ENCODE results near the gene C1orf105. TPM values are rescaled to one million over a fixed set of nuclear protein-coding genes. Genes with fewer than 3 reads are reported as not detected.

C1orf105 gene
- total and polyA plus RNA-seq, 2 of the 8 experiments (the other 6 are each of a cell fraction or from before 2014, with no cell fraction given): not detected

GRCh38 chr1:172517081-172517480, 96.6 kb downstream of the C1orf105 start:
- Histone ChIP-seq H4K8ac (ENCODE audit: extremely low read depth, insufficient read depth, low read length) (no peak overlapping the region), H3K23me2 (ENCODE audit: low read depth, low read length) (no peaks in the 10 kb centered on the region), H2BK12ac (ENCODE audit: low read depth, low read length) (no peak overlapping the region), H3K27ac (ENCODE audit: low read depth, low read length) (no peak overlapping the region), H3K4me3 (ENCODE audit: extremely low read depth in 1 of 4, insufficient read depth in 2 of 4, low read depth in 3 of 4, low read length in 4 of 4) (no peak overlapping the region), H3K18ac (ENCODE audit: extremely low read depth, low read length) (no peak overlapping the region), H2BK15ac (ENCODE audit: low read length) (no peak overlapping the region), H3K79me2 (ENCODE audit: control insufficient read depth in 1 of 2, insufficient read depth in 2 of 2, low read length in 2 of 2) (no peaks in the 10 kb centered on the region), H3K4me1 (replicated peaks in 1 of 4; ENCODE audit: control insufficient read depth in 3 of 4, insufficient read depth in 4 of 4, low read length in 3 of 4) (no peaks in the 10 kb centered on the region), H3K14ac (ENCODE audit: insufficient read length) (no peak overlapping the region), H3K36me3 (ENCODE audit: control insufficient read depth in 2 of 4, insufficient read depth in 4 of 4, low read length in 3 of 4) (no peaks in the 10 kb centered on the region), H2AFZ (ENCODE audit: low read length) (no peak overlapping the region), H3K56ac (replicated peaks; ENCODE audit: insufficient read length, low read depth, low read length) (no peak overlapping the region), H3K27me3 (replicated peaks in 1 of 4; ENCODE audit: control insufficient read depth in 3 of 4, extremely low read depth in 1 of 4, insufficient read depth in 3 of 4, low read length in 3 of 4) (no peaks in the 10 kb centered on the region), H2AK5ac (ENCODE audit: low read depth, low read length) (no peak overlapping the region), H4K91ac (replicated peaks; ENCODE audit: insufficient read length, low read length) (no peak overlapping the region), H3K79me1 (ENCODE audit: low read depth, low read length) (no peaks in the 10 kb centered on the region), H4K20me1 (replicated peaks in 1 of 2; ENCODE audit: control insufficient read depth in 1 of 2, insufficient read depth in 2 of 2, low read length in 2 of 2) (no peaks in the 10 kb centered on the region), H2BK120ac (replicated peaks; ENCODE audit: low read depth, low read length) (no peak overlapping the region), H3K23ac (ENCODE audit: insufficient read length) (no peak overlapping the region), H4K5ac (ENCODE audit: insufficient read length, low read depth, low read length) (no peak overlapping the region), H3K9ac (replicated peaks in 1 of 4; ENCODE audit: extremely low read depth in 1 of 4, low read depth in 3 of 4, low read length in 3 of 4) (no peak overlapping the region), H3K9me3 (ENCODE audit: insufficient read depth in 2 of 2, low read depth in 1 of 2, low read length in 1 of 2) (no peaks in the 10 kb centered on the region), H2BK20ac (ENCODE audit: low read length) (no peak overlapping the region), H3K4ac (replicated peaks; ENCODE audit: insufficient read length, low read depth, low read length) (no peak overlapping the region), H2BK5ac (ENCODE audit: low read depth, low read length) (no peak overlapping the region), H3K4me2 (ENCODE audit: insufficient read depth in 1 of 2, low read depth in 2 of 2, low read length in 2 of 2) (no peak overlapping the region)
- no peak for TF ChIP-seq JUND (IDR thresholded peaks at IDR 0.05; ENCODE audit: low read length)
- TF ChIP-seq EGR1 (IDR thresholded peaks at IDR 0.05; ENCODE audit: borderline replicate concordance, low read depth, low read length): no peak
- TF ChIP-seq SIN3A (conservative IDR thresholded peaks at IDR 0.05 in 1 of 2, IDR thresholded peaks at IDR 0.05 in 1 of 2; ENCODE audit: low read depth in 1 of 2, low read length in 2 of 2): no peak
- TF ChIP-seq SP1 (IDR thresholded peaks at IDR 0.05; ENCODE audit: low read depth, low read length): no peak
- TF ChIP-seq RXRA (IDR thresholded peaks at IDR 0.05; ENCODE audit: insufficient read depth, low read depth, low read length): no peak
- TF ChIP-seq CTBP2 (IDR thresholded peaks at IDR 0.05; ENCODE audit: borderline replicate concordance, insufficient read depth, insufficient read length, low read length): no peak
- no peak for TF ChIP-seq RBBP5 (IDR thresholded peaks at IDR 0.05; ENCODE audit: borderline replicate concordance, low read depth, low read length)
- TF ChIP-seq BRCA1 (IDR thresholded peaks at IDR 0.05; ENCODE audit: low read depth, low read length): no peak
- no peak for TF ChIP-seq SRF (IDR thresholded peaks at IDR 0.05; ENCODE audit: low read depth, low read length)
- no peak for TF ChIP-seq RAD21 (IDR thresholded peaks at IDR 0.05 in 1 of 2, conservative IDR thresholded peaks at IDR 0.05 in 1 of 2; ENCODE audit: low read depth in 2 of 2, low read length in 2 of 2)
- no peak for TF ChIP-seq JUN (IDR thresholded peaks at IDR 0.05; ENCODE audit: low read depth, low read length)
- no peak for TF ChIP-seq KDM4A (IDR thresholded peaks at IDR 0.05; ENCODE audit: low read depth, low read length, severe bottlenecking)
- no peak for TF ChIP-seq POLR2A (IDR thresholded peaks at IDR 0.05; ENCODE audit: control extremely low read depth in 1 of 2, low read depth in 2 of 2, low read length in 2 of 2)
- TF ChIP-seq CREB1 (IDR thresholded peaks at IDR 0.05): no peak
- TF ChIP-seq EZH2 (IDR thresholded peaks at IDR 0.05; ENCODE audit: low read depth, low read length, severe bottlenecking): no peak
- FAIRE-seq: no peak
- DNase-seq (ENCODE audit: low read depth in 1 of 2, low spot score in 2 of 2): no peak
- 80% methylated on average over 1 of the region's 1 CpG; no CpG with 5 or more reads in 1 of the 2 experiments for WGBS, 2 experiments (ENCODE audit: extremely low coverage in 1 of 2, insufficient coverage in 1 of 2, insufficient read length in 1 of 2, insufficient replicate concordance in 2 of 2, low coverage in 1 of 2, low lambda C conversion rate in 2 of 2, missing lambda C conversion rate in 1 of 2)
- CTCF ChIA-PET (ENCODE audit: partially characterized antibody): no interaction called here
- POLR2A ChIA-PET (ENCODE audit: partially characterized antibody): interaction anchor here (1.1 kb wide), 1 partner anchor 8 kb away, joined by 4 read pairs; no protein-coding TSS in a partner anchor
